Spleen (tissue), 11 donors: ENCODE measurements around the gene MICALL2. TPM values are rescaled to one million over a fixed set of nuclear protein-coding genes. Genes with fewer than 3 reads are reported as not detected.

Experiments
- DNase-seq: peaks from one replicate; pipeline ENCODE4 v3.0.0-alpha.2; 2020
- H3K27ac ChIP-seq, 8 donors: fragments of 200-600 bp; sonication (generic) in 7 of 8; 1 replicate in 4 of 8; 2 replicates in 4 of 8; pipeline versions ENCODE4 v1.5.0 to v1.8.0; 2016 to 2021; ENCODE audit warnings: inconsistent platforms in 4 of 8, mild to moderate bottlenecking in 4 of 8, moderate library complexity in 1 of 8
- H3K27me3 ChIP-seq, 7 donors: fragments of 200-600 bp; sonication (generic) in 6 of 7; replicated peaks in 1 of 7; 1 replicate in 4 of 7; 2 replicates in 3 of 7; pipeline versions ENCODE4 v1.5.0 to v1.8.0; 2016 to 2021; ENCODE audit warnings: inconsistent platforms in 3 of 7, mild to moderate bottlenecking in 1 of 7
- H3K36me3 ChIP-seq, 6 donors: fragments of 200-600 bp; sonication (generic) in 5 of 6; 1 replicate in 4 of 6; 2 replicates in 2 of 6; pipeline versions ENCODE4 v1.5.0 to v1.8.0; 2016 to 2021; ENCODE audit warnings: inconsistent platforms in 2 of 6
- H3K4me1 ChIP-seq, 6 donors: fragments of 200-600 bp; sonication (generic) in 5 of 6; 1 replicate in 3 of 6; 2 replicates in 3 of 6; pipeline versions ENCODE4 v1.5.0 to v1.8.0; 2016 to 2021; ENCODE audit warnings: inconsistent platforms in 3 of 6
- H3K4me3 ChIP-seq, 8 donors: fragments of 200-600 bp; sonication (generic) in 7 of 8; 1 replicate in 4 of 8; 2 replicates in 4 of 8; pipeline versions ENCODE4 v1.5.0 to v1.8.0; 2016 to 2021; ENCODE audit warnings: inconsistent platforms in 4 of 8, mild to moderate bottlenecking in 4 of 8, moderate library complexity in 2 of 8
- H3K9me3 ChIP-seq, 8 donors: fragments of 200-600 bp; sonication (generic) in 7 of 8; 1 replicate in 4 of 8; 2 replicates in 4 of 8; pipeline versions ENCODE4 v1.5.0 to v1.8.0; 2016 to 2021; ENCODE audit warnings: inconsistent platforms in 4 of 8
- CTCF ChIP-seq, 11 experiments: fragments of 200-600 bp in 7 of 11; fragments of 450-650 bp in 4 of 11; sonication (generic) in 4 of 11; IDR thresholded peaks in 8 of 11; conservative IDR thresholded peaks in 3 of 11; 1 replicate in 7 of 11; 2 replicates in 4 of 11; pipeline versions ENCODE4 v1.4.0 to v1.8.0; 2016 to 2021; ENCODE audit warnings: antibody characterized with exemption in 11 of 11, inconsistent platforms in 4 of 11, mild to moderate bottlenecking in 1 of 11
- POLR2A ChIP-seq, 3 donors: fragments of 450-650 bp; IDR thresholded peaks; one replicate each; pipeline ENCODE4 v1.5.1; 2017; ENCODE audit warnings: antibody characterized with exemption in 3 of 3, mild to moderate bottlenecking in 1 of 3
- POLR2AphosphoS5 ChIP-seq, 3 donors: sonication (generic); formaldehyde crosslinking; IDR thresholded peaks; one replicate each; pipeline ENCODE4 v1.5.1; 2017; ENCODE audit warnings: antibody characterized with exemption in 3 of 3
- WGBS, 5 donors: extraction: QIAGEN DNeasy Blood & Tissue Kit in 3 of 5; methylation state at CpG; one replicate each; pipeline versions ENCODE4 v1.1.5 to v1.1.7; 2013 to 2018; 5-methylcytosine and 5-hydroxymethylcytosine counted together
- intact Hi-C: fragments of 100-400 bp; cut with DNase I; formaldehyde crosslinking; loops from one replicate; pipeline ENCODE4 v1.15.0; 2023; ENCODE audit warnings: low total_unique reads
- polyA plus RNA-seq, 3 donors: library from polyadenylated mRNA; stranded (reverse); fragments of 200-250 nt; gene quantifications; one replicate each; pipeline ENCODE4 v1.2.1, GENCODE V29; 2013
- total RNA-seq, 7 donors: library from RNA; depleted of rRNA in 3 of 7; stranded (reverse); fragments of >200 nt in 3 of 7; fragmentation: NEBNext Ultra II Directional in 4 of 7; extraction: Animal tissue kit (Norgen Biotek cat#: 25700) in 4 of 7; gene quantifications; one replicate each; pipeline versions ENCODE4 v1.1.0 to v1.2.1, GENCODE V29; 2016 to 2021
- donor health status: healthy with polysubstance abuse.
- donor health status: DM: no; HTN: no; CAD: no; lungs with moderate emphysema.
- donor health status: DM: no; HTN: no; CAD: no.
- donor health status: Bipolar disorder and iron deficiency.
- donor health status: healthy.
- donor health status: DM: no; HTN: no; CAD: no.
- donor health status: DM: yes; HTN: yes; CAD: no.

The MICALL2 gene
- total and polyA plus RNA-seq, 10 donors, result 36.3 to 361 (median 96.7) TPM

- no peaks in the 10 kb centered on the region for H3K27me3 ChIP-seq
- H3K27ac ChIP-seq, result no peak overlapping the region
- no peaks in the 10 kb centered on the region for H3K9me3 ChIP-seq
- no peaks in the 10 kb centered on the region for H3K4me1 ChIP-seq
- H3K4me3 ChIP-seq, result no peak overlapping the region
- TF ChIP-seq POLR2A (IDR thresholded peaks at IDR 0.05) (no peak), POLR2AphosphoS5 (IDR thresholded peaks at IDR 0.05) (peak in 1 of 3 donors; percentile 19)
- H3K36me3 ChIP-seq, result peaks cover 2 to 100% (median 99%) of the 10 kb centered on the region in 6 donors
- 94 to 98% (median 95%) methylated on average over 48 to 65 of the region's 65 CpGs for WGBS, 5 donors
- intact Hi-C loops, result no loop called here
- DNase-seq, result no peak
Observed at GRCh38 chr7:1483536-1484505, 24.6 kb upstream of the MICALL2 start.

GRCh38 chr7:1483079-1483478, 23.8 kb upstream of the MICALL2 start:
- 79 to 94% (median 91%) methylated on average over 15 to 22 of the region's 22 CpGs for WGBS, 5 donors
- TF ChIP-seq CTCF (IDR thresholded peaks at IDR 0.05 in 8 of 11, conservative IDR thresholded peaks at IDR 0.05 in 3 of 11), result no peak
- no peak for TF ChIP-seq POLR2AphosphoS5 (IDR thresholded peaks at IDR 0.05)
- intact Hi-C loops, result no loop called here

GRCh38 chr7:1481300-1481699, 22.0 kb upstream of the MICALL2 start:
- H3K27ac ChIP-seq, result no peak overlapping the region
- peaks cover 2 to 100% (median 99%) of the 10 kb centered on the region in 6 donors for H3K36me3 ChIP-seq
- no peak overlapping the region for H3K4me3 ChIP-seq
- no peak for DNase-seq
- intact Hi-C loops, result no loop called here
- TF ChIP-seq POLR2A (IDR thresholded peaks at IDR 0.05) (no peak), CTCF (IDR thresholded peaks at IDR 0.05 in 8 of 11, conservative IDR thresholded peaks at IDR 0.05 in 3 of 11) (no peak), POLR2AphosphoS5 (IDR thresholded peaks at IDR 0.05) (no peak)
- H3K27me3 ChIP-seq, result no peaks in the 10 kb centered on the region
- 85 to 98% (median 94%) methylated on average over 5 to 20 of the region's 20 CpGs for WGBS, 5 donors
- H3K4me1 ChIP-seq, result no peaks in the 10 kb centered on the region
- no peaks in the 10 kb centered on the region for H3K9me3 ChIP-seq

More at GRCh38 chr7:1483079-1483478, 23.8 kb upstream of the MICALL2 start:
- Histone ChIP-seq H3K27me3 (no peaks in the 10 kb centered on the region), H3K4me3 (no peak overlapping the region), H3K27ac (no peak overlapping the region), H3K9me3 (no peaks in the 10 kb centered on the region), H3K36me3 (peaks cover 2 to 100% (median 99%) of the 10 kb centered on the region in 6 donors), H3K4me1 (no peaks in the 10 kb centered on the region)
- no peak for DNase-seq

GRCh38 chr7:1480670-1481069, 21.4 kb upstream of the MICALL2 start:
- TF ChIP-seq POLR2AphosphoS5 (IDR thresholded peaks at IDR 0.05) (no peak), CTCF (IDR thresholded peaks at IDR 0.05 in 8 of 11, conservative IDR thresholded peaks at IDR 0.05 in 3 of 11) (no peak), POLR2A (IDR thresholded peaks at IDR 0.05) (no peak)
- intact Hi-C loops, result no loop called here

More at GRCh38 chr7:1480670-1481069, 21.4 kb upstream of the MICALL2 start:
- H3K9me3 ChIP-seq, result no peaks in the 10 kb centered on the region
- peaks cover 2 to 100% (median 99%) of the 10 kb centered on the region in 6 donors for H3K36me3 ChIP-seq
- H3K4me1 ChIP-seq, result no peaks in the 10 kb centered on the region
- H3K4me3 ChIP-seq, result no peak overlapping the region
- DNase-seq, result no peak
- H3K27me3 ChIP-seq, result no peaks in the 10 kb centered on the region
- WGBS, 5 donors, result 88 to 95% (median 90%) methylated on average over 4 to 12 of the region's 12 CpGs
- no peak overlapping the region for H3K27ac ChIP-seq
